GM23338 (cell line): ENCODE data around the gene AFF3. TPM values are rescaled to one million over a fixed set of nuclear protein-coding genes. Genes with fewer than 3 reads are reported as not detected.

Source experiments
- ATAC-seq: fragments of 200-7000 bp; cut with Tn5 transposase; 3 replicates; pipeline ENCODE4 v1.9.1; 2020
- DNase-seq: peaks from one replicate; pipeline ENCODE4 v3.0.0-alpha.2; 2015; ENCODE audit warnings: low spot score
- H2AFZ ChIP-seq: fragments of 200-600 bp; sonication (generic); 2 replicates; pipeline ENCODE4 v1.8.0; 2016; ENCODE audit warnings: antibody characterized with exemption, mild to moderate bottlenecking, moderate library complexity
- H3F3A ChIP-seq: fragments of 200-600 bp; sonication (generic); replicated peaks from 2 replicates; pipeline ENCODE4 v1.8.0; 2017; ENCODE audit warnings: antibody characterized with exemption, mixed run types, low read depth
- H3K27ac ChIP-seq: fragments of 200-600 bp; sonication (generic); 2 replicates; pipeline ENCODE4 v1.6.1; 2016; ENCODE audit warnings: low read depth
- H3K27me3 ChIP-seq: fragments of 200-600 bp; sonication (generic); 2 replicates; pipeline ENCODE4 v1.8.0; 2016; ENCODE audit warnings: mild to moderate bottlenecking, mixed run types, moderate library complexity; ENCODE audit not compliant: insufficient read depth
- H3K36me3 ChIP-seq: fragments of 200-600 bp; sonication (generic); 2 replicates; pipeline ENCODE4 v1.8.0; 2016; ENCODE audit warnings: mild to moderate bottlenecking; ENCODE audit not compliant: insufficient read depth
- H3K4me1 ChIP-seq: fragments of 200-600 bp; sonication (generic); 2 replicates; pipeline ENCODE4 v1.8.0; 2016; ENCODE audit warnings: mild to moderate bottlenecking, moderate library complexity; ENCODE audit not compliant: insufficient read depth
- H3K4me2 ChIP-seq: fragments of 200-600 bp; sonication (generic); 2 replicates; pipeline ENCODE4 v1.7.1; 2017; ENCODE audit warnings: mixed run types
- H3K4me3 ChIP-seq: fragments of 200-600 bp; sonication (generic); 2 replicates; pipeline ENCODE4 v1.6.1; 2016; ENCODE audit warnings: mixed run types
- H3K79me2 ChIP-seq: fragments of 200-600 bp; sonication (generic); replicated peaks from 2 replicates; pipeline ENCODE4 v1.8.0; 2017; ENCODE audit warnings: mild to moderate bottlenecking; ENCODE audit not compliant: insufficient read depth
- H3K9me2 ChIP-seq: fragments of 200-600 bp; sonication (generic); 2 replicates; pipeline ENCODE4 v1.8.0; 2017; ENCODE audit not compliant: insufficient read depth
- H4K20me1 ChIP-seq: fragments of 200-600 bp; sonication (generic); replicated peaks from 2 replicates; pipeline ENCODE4 v1.8.0; 2017; ENCODE audit warnings: mild to moderate bottlenecking; ENCODE audit not compliant: insufficient read depth
- H3K27ac Mint-ChIP-seq: 2 replicates; pipeline ENCODE4 v1.8.0; 2020; ENCODE audit warnings: inconsistent platforms, mild to moderate bottlenecking, moderate library complexity, mixed read lengths
- H3K27me3 Mint-ChIP-seq: 3 replicates; pipeline ENCODE4 v1.8.0; 2022; ENCODE audit warnings: low read depth, mild to moderate bottlenecking, moderate library complexity, mixed read lengths, inconsistent platforms; ENCODE audit not compliant: insufficient read depth, poor library complexity
- H3K36me3 Mint-ChIP-seq: 3 replicates; pipeline ENCODE4 v1.8.0; 2021; ENCODE audit warnings: low read depth, mild to moderate bottlenecking, inconsistent platforms, moderate library complexity, mixed read lengths
- H3K4me1 Mint-ChIP-seq: 3 replicates; pipeline ENCODE4 v1.8.0; 2020; ENCODE audit warnings: mild to moderate bottlenecking, inconsistent platforms, mixed read lengths
- H3K4me3 Mint-ChIP-seq: 3 replicates; pipeline ENCODE4 v1.8.0; 2021; ENCODE audit warnings: moderate library complexity, mild to moderate bottlenecking, inconsistent platforms, mixed read lengths
- H3K9me3 Mint-ChIP-seq: 3 replicates; pipeline ENCODE4 v1.8.0; 2020; ENCODE audit warnings: moderate library complexity, mild to moderate bottlenecking, inconsistent platforms, mixed read lengths
- CREB1 ChIP-seq: fragments of 250-450 bp; sonication (Bioruptor Pico); IDR thresholded peaks from 2 replicates; pipeline ENCODE4 v1.5.0; 2020; ENCODE audit warnings: low read depth, mild to moderate bottlenecking, moderate library complexity
- EZH2 ChIP-seq: fragments of 200-600 bp; sonication (generic); IDR thresholded peaks from one replicate; pipeline ENCODE4 v1.8.0; 2017; ENCODE audit warnings: antibody characterized with exemption, mild to moderate bottlenecking, low read depth; ENCODE audit not compliant: unreplicated experiment
- EZH2phosphoT487 ChIP-seq: fragments of 200-600 bp; sonication (generic); IDR thresholded peaks from one replicate; pipeline ENCODE4 v1.8.1; 2018; ENCODE audit warnings: antibody characterized with exemption; ENCODE audit not compliant: unreplicated experiment
- NANOG ChIP-seq: IDR thresholded peaks from 2 replicates; pipeline ENCODE4 v1.6.1; 2016; ENCODE audit warnings: antibody characterized with exemption, borderline replicate concordance
- POLR2AphosphoS5 ChIP-seq: IDR thresholded peaks from 2 replicates; pipeline ENCODE4 v1.6.1; 2016; ENCODE audit warnings: antibody characterized with exemption, low read depth
- STAT1 ChIP-seq: IDR thresholded peaks from one replicate; pipeline ENCODE4 v1.6.1; 2016; ENCODE audit warnings: antibody characterized with exemption; ENCODE audit not compliant: unreplicated experiment
- ZNF114 ChIP-seq: fragments of 250-450 bp; sonication (Bioruptor Pico); IDR thresholded peaks from 2 replicates; pipeline ENCODE4 v1.5.0; 2020; ENCODE audit warnings: mild to moderate bottlenecking, moderate library complexity
- ZNF331 ChIP-seq: fragments of 250-450 bp; sonication (Bioruptor Pico); IDR thresholded peaks from 2 replicates; pipeline ENCODE4 v1.5.0; 2020; ENCODE audit warnings: low read depth, mild to moderate bottlenecking, moderate library complexity
- ZNF462 ChIP-seq: fragments of 250-450 bp; sonication (Bioruptor Pico); IDR thresholded peaks from 2 replicates; pipeline ENCODE4 v1.5.0; 2020; ENCODE audit warnings: mild to moderate bottlenecking, moderate library complexity
- polyA plus RNA-seq: library from polyadenylated mRNA; unstranded; fragments of >200 nt; fragmentation: Nextera tagmentation; extraction: Ambion mirVana; gene quantifications from 2 replicates; pipeline ENCODE4 v1.2.1, GENCODE V29; 2016
- total RNA-seq: library from RNA; depleted of rRNA; stranded (reverse); fragments of >200 nt; shearing (Covaris generic); gene quantifications from 2 replicates; pipeline ENCODE4 v1.2.3, GENCODE V29; 2014

The AFF3 gene
- total and polyA plus RNA-seq, 2 experiments from 2014 or later, result 0.73 to 1.4 TPM

GRCh38 chr2:99648906-99649789, 493.2 kb downstream of the AFF3 start:
- Mint-ChIP-seq H3K4me3 (no peak overlapping the region), H3K27me3 (peaks cover 4% of the 10 kb centered on the region), H3K9me3 (no peaks in the 10 kb centered on the region), H3K27ac (no peak overlapping the region), H3K36me3 (no peaks in the 10 kb centered on the region), H3K4me1 (peaks cover 19% of the 10 kb centered on the region)
- H3K4me3 ChIP-seq, result no peak overlapping the region
- no peak overlapping the region for H3K4me2 ChIP-seq
- H2AFZ ChIP-seq, result no peak overlapping the region
- no peaks in the 10 kb centered on the region for H3F3A ChIP-seq
- no peaks in the 10 kb centered on the region for H3K9me2 ChIP-seq
- no peaks in the 10 kb centered on the region for H3K79me2 ChIP-seq
- DNase-seq, result no peak
- peaks cover 6% of the 10 kb centered on the region; the same call in 1 of the 2 replicates for H3K4me1 ChIP-seq
- ATAC-seq, result no peak
- H3K27me3 ChIP-seq, result no peaks in the 10 kb centered on the region
- no peaks in the 10 kb centered on the region for H4K20me1 ChIP-seq
- no peaks in the 10 kb centered on the region for H3K36me3 ChIP-seq
- H3K27ac ChIP-seq, result no peak overlapping the region
- TF ChIP-seq NANOG (no peak), EZH2phosphoT487 (no peak), ZNF331 (CRISPR knock-in tag) (no peak), POLR2AphosphoS5 (no peak), EZH2 (no peak)

GRCh38 chr2:99648178-99648844, 494.1 kb downstream of the AFF3 start:
- Histone ChIP-seq H2AFZ (no peak overlapping the region), H3K27me3 (no peaks in the 10 kb centered on the region), H3K4me1 (peaks cover 6% of the 10 kb centered on the region; the same call in 1 of the 2 replicates), H3F3A (no peaks in the 10 kb centered on the region), H4K20me1 (no peaks in the 10 kb centered on the region), H3K4me2 (no peak overlapping the region), H3K27ac (no peak overlapping the region), H3K9me2 (no peaks in the 10 kb centered on the region), H3K4me3 (no peak overlapping the region), H3K36me3 (no peaks in the 10 kb centered on the region), H3K79me2 (no peaks in the 10 kb centered on the region)
- Mint-ChIP-seq H3K27ac (no peak overlapping the region; the same call in 1 of the 2 replicates), H3K27me3 (peaks cover 3% of the 10 kb centered on the region), H3K36me3 (no peaks in the 10 kb centered on the region), H3K4me1 (peaks cover 18% of the 10 kb centered on the region), H3K4me3 (no peak overlapping the region), H3K9me3 (no peaks in the 10 kb centered on the region)
- TF ChIP-seq ZNF331 (CRISPR knock-in tag), result no peak
- ATAC-seq (no peak; the same call in 2 of the 3 replicates), DNase-seq (peak; percentile 4)

GRCh38 chr2:99645960-99646359, 496.4 kb downstream of the AFF3 start:
- Histone ChIP-seq H3K4me1 (no peaks in the 10 kb centered on the region), H2AFZ (no peak overlapping the region), H3K27ac (no peak overlapping the region), H3K4me2 (no peak overlapping the region), H4K20me1 (no peaks in the 10 kb centered on the region), H3K4me3 (no peak overlapping the region), H3K36me3 (no peaks in the 10 kb centered on the region), H3K27me3 (no peaks in the 10 kb centered on the region), H3F3A (no peaks in the 10 kb centered on the region), H3K9me2 (no peaks in the 10 kb centered on the region), H3K79me2 (no peaks in the 10 kb centered on the region)
- ATAC-seq, result no peak
- Mint-ChIP-seq H3K9me3 (no peaks in the 10 kb centered on the region), H3K36me3 (no peaks in the 10 kb centered on the region), H3K4me3 (no peak overlapping the region), H3K4me1 (no peaks in the 10 kb centered on the region), H3K27ac (no peak overlapping the region), H3K27me3 (no peaks in the 10 kb centered on the region)
- no peak for DNase-seq
- no peak for TF ChIP-seq ZNF462
- no peak for TF ChIP-seq NANOG
- TF ChIP-seq ZNF331 (CRISPR knock-in tag), result no peak
- TF ChIP-seq STAT1, result no peak
- no peak for TF ChIP-seq EZH2
- TF ChIP-seq EZH2phosphoT487, result no peak
- TF ChIP-seq ZNF114, result no peak
- no peak for TF ChIP-seq CREB1 (CRISPR knock-in tag)
- TF ChIP-seq POLR2AphosphoS5, result no peak
